Body of pancreas (tissue), 4 donors: ENCODE data around the gene RAD51B. TPM values are rescaled to one million over a fixed set of nuclear protein-coding genes. Genes with fewer than 3 reads are reported as not detected.

Experiments used
- ATAC-seq: fragments of 150-250 bp; one replicate; pipeline ENCODE4 v1.9.1; 2016
- DNase-seq, 4 donors: peaks; one replicate each; pipeline ENCODE4 v3.0.0-alpha.2; 2019
- H3K27ac ChIP-seq, 4 donors: fragments of 200-600 bp; sonication (generic); 1 replicate in 3 of 4; 2 replicates in 1 of 4; pipeline versions ENCODE4 v1.5.1 to v1.6.1; 2016 to 2019; ENCODE audit warnings: mild to moderate bottlenecking in 1 of 4, mixed read lengths in 1 of 4, moderate library complexity in 1 of 4
- H3K27me3 ChIP-seq, 2 donors: fragments of 200-600 bp; sonication (generic); one replicate each; pipeline ENCODE4 v1.6.0; 2016; ENCODE audit warnings: mild to moderate bottlenecking in 1 of 2
- H3K36me3 ChIP-seq, 2 donors: fragments of 200-600 bp; sonication (generic); replicated peaks in 1 of 2; 2 replicates each; pipeline ENCODE4 v1.5.1; 2016; ENCODE audit warnings: low read depth in 2 of 2; ENCODE audit not compliant: insufficient read depth in 1 of 2
- H3K4me1 ChIP-seq: fragments of 200-600 bp; sonication (generic); one replicate; pipeline ENCODE4 v1.6.0; 2016
- H3K4me3 ChIP-seq, 2 donors: fragments of 200-600 bp; sonication (generic); 1 replicate in 1 of 2; 2 replicates in 1 of 2; pipeline ENCODE4 v1.5.1; 2016 to 2019
- H3K9me3 ChIP-seq, 3 donors: fragments of 200-600 bp; sonication (generic); 1 replicate in 2 of 3; 2 replicates in 1 of 3; pipeline ENCODE4 v1.5.1; 2016
- CTCF ChIP-seq, 7 experiments: fragments of 450-650 bp in 4 of 7; fragments of 200-600 bp in 3 of 7; sonication (generic) in 3 of 7; IDR thresholded peaks; one replicate each; pipeline ENCODE4 v1.5.1; 2016 to 2019; ENCODE audit warnings: antibody characterized with exemption in 7 of 7
- POLR2A ChIP-seq, 3 donors: fragments of 450-650 bp; IDR thresholded peaks; one replicate each; pipeline ENCODE4 v1.6.1; 2016; ENCODE audit warnings: antibody characterized with exemption in 3 of 3, mild to moderate bottlenecking in 2 of 3
- WGBS, 2 donors: methylation state at CpG; one replicate each; pipeline ENCODE4 v1.1.5; 2017; 5-methylcytosine and 5-hydroxymethylcytosine counted together
- intact Hi-C: fragments of 100-400 bp; cut with DNase I; formaldehyde crosslinking; loops from one replicate; pipeline ENCODE4 v1.15.1; 2023
- total RNA-seq, 2 donors: library from RNA; depleted of rRNA; stranded (reverse); fragments of >200 nt; gene quantifications; one replicate each; pipeline ENCODE4 v1.1.0, GENCODE V29; 2016

Gene RAD51B
- total RNA-seq, 2 donors from 2014 or later = 12.2 to 29.6 TPM

DNA sequence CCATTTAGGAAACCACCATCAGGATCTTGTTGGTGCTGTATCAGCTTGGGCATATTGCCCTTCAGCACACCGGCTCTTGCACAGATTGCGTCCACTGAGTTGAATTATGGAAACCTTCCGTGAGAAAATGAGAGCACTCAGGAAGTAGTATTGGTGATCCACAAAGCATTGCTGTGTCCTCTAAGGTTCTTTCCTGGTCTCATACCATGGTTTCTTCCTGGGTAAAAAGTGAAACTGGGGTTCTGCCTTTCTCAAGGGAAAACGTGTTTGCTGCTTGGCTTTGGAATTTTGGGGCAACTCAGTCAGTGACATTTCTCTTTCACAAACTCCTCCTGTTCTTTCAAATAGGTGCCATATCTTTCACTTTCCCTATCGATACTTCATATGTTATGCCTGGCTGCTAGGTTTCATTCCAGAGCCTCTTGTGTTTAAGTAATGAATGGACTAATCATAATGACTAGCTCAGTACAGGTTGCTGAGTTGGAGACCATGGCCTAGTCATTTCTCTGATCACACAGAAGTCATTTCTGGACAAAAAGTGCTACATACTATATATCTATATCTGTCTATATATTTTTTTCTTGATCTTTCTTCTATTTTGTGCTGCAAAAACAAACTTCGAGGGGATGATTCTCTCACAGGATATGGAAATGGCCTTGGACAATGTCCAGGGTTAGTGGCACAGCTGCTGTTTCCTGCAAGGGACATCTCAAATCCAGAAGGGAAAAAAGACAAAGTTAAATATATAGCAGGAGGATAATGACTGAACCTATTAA is 549.9 kb downstream of the RAD51B start:
- Histone ChIP-seq H3K9me3 (no peaks in the 10 kb centered on the region), H3K27me3 (no peaks in the 10 kb centered on the region), H3K36me3 (no peaks in the 10 kb centered on the region), H3K27ac (no peak overlapping the region), H3K4me1 (peaks cover 7% of the 10 kb centered on the region), H3K4me3 (no peak overlapping the region)
- DNase-seq (no peak), ATAC-seq (no peak)
- TF ChIP-seq POLR2A (IDR thresholded peaks at IDR 0.05) (no peak), CTCF (IDR thresholded peaks at IDR 0.05) (no peak)
- intact Hi-C loops = no loop called here
- WGBS, 2 donors = 66 to 82% methylated on average over 6 of the region's 6 CpGs

GRCh38 chr14:68370057-68370360 is 550.4 kb downstream of the RAD51B start:
- ATAC-seq = no peak
- H3K4me1 ChIP-seq = peaks cover 4% of the 10 kb centered on the region
- H3K4me3 ChIP-seq = no peak overlapping the region
- TF ChIP-seq CTCF (IDR thresholded peaks at IDR 0.05) = no peak
- TF ChIP-seq POLR2A (IDR thresholded peaks at IDR 0.05) = no peak
- H3K9me3 ChIP-seq = no peaks in the 10 kb centered on the region
- no peaks in the 10 kb centered on the region for H3K36me3 ChIP-seq
- no peaks in the 10 kb centered on the region for H3K27me3 ChIP-seq
- DNase-seq = no peak
- intact Hi-C loops = no loop called here
- H3K27ac ChIP-seq = no peak overlapping the region

DNA sequence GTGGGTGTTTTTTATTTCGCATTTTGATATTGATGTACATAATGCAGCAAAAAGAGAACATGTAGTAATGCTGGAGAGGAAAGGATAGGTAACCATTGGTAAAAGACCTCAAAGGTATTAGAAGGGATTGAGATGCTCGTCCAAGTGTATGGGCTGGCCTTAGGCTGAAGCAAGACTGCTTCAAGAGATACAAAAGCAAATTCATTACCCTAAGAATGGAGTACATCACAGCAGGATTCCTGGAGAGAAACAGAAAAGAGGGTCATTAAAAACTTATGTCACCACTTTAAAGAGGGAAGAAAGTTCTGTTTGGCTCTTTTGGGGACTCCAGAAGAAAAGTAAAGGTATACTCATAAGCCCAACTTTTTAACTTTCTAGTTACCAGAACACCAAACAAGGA is 552.8 kb downstream of the RAD51B start:
- TF ChIP-seq CTCF (IDR thresholded peaks at IDR 0.05) (no peak), POLR2A (IDR thresholded peaks at IDR 0.05) (no peak)
- intact Hi-C loops = no loop called here
- no peak overlapping the region for H3K27ac ChIP-seq

GRCh38 chr14:68373124-68373646 is 553.6 kb downstream of the RAD51B start:
- DNase-seq = no peak
- no peaks in the 10 kb centered on the region for H3K27me3 ChIP-seq
- intact Hi-C loops = no loop called here
- 87 to 94% methylated on average over 2 of the region's 2 CpGs for WGBS, 2 donors
- TF ChIP-seq CTCF (IDR thresholded peaks at IDR 0.05) (no peak), POLR2A (IDR thresholded peaks at IDR 0.05) (no peak)
- ATAC-seq = no peak
- H3K36me3 ChIP-seq = no peaks in the 10 kb centered on the region
- no peaks in the 10 kb centered on the region for H3K4me1 ChIP-seq
- H3K9me3 ChIP-seq = no peaks in the 10 kb centered on the region
- no peak overlapping the region for H3K4me3 ChIP-seq
- H3K27ac ChIP-seq = no peak overlapping the region

More for the DNA sequence above, 552.8 kb downstream of the RAD51B start:
- no peaks in the 10 kb centered on the region for H3K36me3 ChIP-seq
- no peaks in the 10 kb centered on the region for H3K4me1 ChIP-seq
- no peaks in the 10 kb centered on the region for H3K9me3 ChIP-seq
- H3K27me3 ChIP-seq = no peaks in the 10 kb centered on the region
- ATAC-seq (no peak), DNase-seq (no peak)
- H3K4me3 ChIP-seq = no peak overlapping the region
- WGBS, 2 donors = 94% methylated on average over 2 of the region's 2 CpGs
